Measurements from ENCODE around the gene MAPK8IP1. TPM values are rescaled to one million over a fixed set of nuclear protein-coding genes. Genes with fewer than 3 reads are reported as not detected.

MAPK8IP1 gene
- total RNA-seq, 1 donor from 2014 or later = 6.0 TPM

GRCh38 chr11:45931739-45932138 is 46.3 kb downstream of the MAPK8IP1 start:
- intact Hi-C loops (cut with DNase I) = no loop called here
- Histone ChIP-seq H3K4me3 (no peak overlapping the region), H3K9me3 (no peaks in the 10 kb centered on the region), H3K27me3 (no peaks in the 10 kb centered on the region), H3K27ac (no peak overlapping the region), H3K36me3 (peaks cover 38 to 44% of the 10 kb centered on the region in 2 donors), H3K4me1 (no peaks in the 10 kb centered on the region)
- no peak for DNase-seq (ENCODE audit: low spot score in 2 of 2)
- no peak for TF ChIP-seq CTCF (IDR thresholded peaks at IDR 0.05)

GRCh38 chr11:45932217-45932616 is 46.8 kb downstream of the MAPK8IP1 start:
- no peak for DNase-seq (ENCODE audit: low spot score in 2 of 2)
- Histone ChIP-seq H3K9me3 (no peaks in the 10 kb centered on the region), H3K27me3 (no peaks in the 10 kb centered on the region), H3K4me1 (no peaks in the 10 kb centered on the region), H3K36me3 (peaks cover 38 to 48% of the 10 kb centered on the region in 2 donors), H3K4me3 (no peak overlapping the region), H3K27ac (no peak overlapping the region)
- TF ChIP-seq CTCF (IDR thresholded peaks at IDR 0.05) = no peak
- intact Hi-C loops (cut with DNase I) = no loop called here

GRCh38 chr11:45933131-45933831 is 47.8 kb downstream of the MAPK8IP1 start:
- H3K9me3 ChIP-seq = no peaks in the 10 kb centered on the region
- H3K36me3 ChIP-seq = peaks cover 43 to 59% of the 10 kb centered on the region in 2 donors
- no peak for DNase-seq (ENCODE audit: low spot score in 2 of 2)
- intact Hi-C loops (cut with DNase I) = no loop called here
- H3K4me3 ChIP-seq = no peak overlapping the region
- no peak for TF ChIP-seq CTCF (IDR thresholded peaks at IDR 0.05)
- H3K27me3 ChIP-seq = no peaks in the 10 kb centered on the region
- no peaks in the 10 kb centered on the region for H3K4me1 ChIP-seq
- H3K27ac ChIP-seq = no peak overlapping the region

- H3K4me3 ChIP-seq = no peak overlapping the region
- TF ChIP-seq CTCF (IDR thresholded peaks at IDR 0.05) = no peak
- H3K9me3 ChIP-seq = no peaks in the 10 kb centered on the region
- H3K27ac ChIP-seq = no peak overlapping the region
- no peaks in the 10 kb centered on the region for H3K27me3 ChIP-seq
- intact Hi-C loops (cut with DNase I) = no loop called here
- DNase-seq (ENCODE audit: low spot score in 2 of 2) = no peak
- no peaks in the 10 kb centered on the region for H3K4me1 ChIP-seq
- peaks cover 43 to 61% of the 10 kb centered on the region in 2 donors for H3K36me3 ChIP-seq
Measured at GRCh38 chr11:45933846-45934579, 48.6 kb downstream of the MAPK8IP1 start.

GRCh38 chr11:45934580-45935318 is 49.3 kb downstream of the MAPK8IP1 start:
- Histone ChIP-seq H3K4me3 (no peak overlapping the region), H3K9me3 (no peaks in the 10 kb centered on the region), H3K36me3 (peaks cover 43 to 61% of the 10 kb centered on the region in 2 donors), H3K4me1 (no peaks in the 10 kb centered on the region), H3K27me3 (no peaks in the 10 kb centered on the region), H3K27ac (no peak overlapping the region)
- no peak for TF ChIP-seq CTCF (IDR thresholded peaks at IDR 0.05)
- intact Hi-C loops (cut with DNase I) = no loop called here
- DNase-seq (ENCODE audit: low spot score in 2 of 2) = no peak
